IPS DF 6.9 (cell line): Measurements from ENCODE around the gene EML5.
"Not testable (repeated sequence)": the region's sequence is repeated elsewhere in the genome, so short reads cannot be mapped to it uniquely, and the experiment has no call there.

ENCODE experiments used
- DNase-seq: peaks from one replicate; pipeline ENCODE4 v3.0.0-alpha.2; 2013; ENCODE audit warnings: low read depth, low spot score
- H3K27ac ChIP-seq: one replicate; pipeline ENCODE4 v1.5.1; 2013; ENCODE audit warnings: low read length, control low read depth
- H3K27me3 ChIP-seq: 2 replicates; pipeline ENCODE4 v1.6.1; 2013; ENCODE audit warnings: mild to moderate bottlenecking, low read length; ENCODE audit not compliant: control insufficient read depth, insufficient read depth
- H3K36me3 ChIP-seq: 2 replicates; pipeline ENCODE4 v1.6.1; 2013; ENCODE audit warnings: low read length; ENCODE audit not compliant: control insufficient read depth, insufficient read depth
- H3K4me1 ChIP-seq: 2 replicates; pipeline ENCODE4 v1.6.1; 2013; ENCODE audit warnings: low read length; ENCODE audit not compliant: control insufficient read depth, insufficient read depth
- H3K4me3 ChIP-seq: 2 replicates; pipeline ENCODE4 v1.5.1; 2013; ENCODE audit warnings: mild to moderate bottlenecking, low read length
- H3K9me3 ChIP-seq: 2 replicates; pipeline ENCODE4 v1.6.1; 2013; ENCODE audit warnings: low read length, inconsistent platforms; ENCODE audit not compliant: control insufficient read depth, insufficient read depth
- WGBS: extraction: QIAGEN DNeasy Blood & Tissue Kit; methylation state at CpG from one replicate; pipeline ENCODE4 v1.1.7; 2013; ENCODE audit warnings: mixed read lengths, missing lambda C conversion rate; ENCODE audit not compliant: insufficient read length, insufficient coverage; 5-methylcytosine and 5-hydroxymethylcytosine counted together

The EML5 gene

DNA sequence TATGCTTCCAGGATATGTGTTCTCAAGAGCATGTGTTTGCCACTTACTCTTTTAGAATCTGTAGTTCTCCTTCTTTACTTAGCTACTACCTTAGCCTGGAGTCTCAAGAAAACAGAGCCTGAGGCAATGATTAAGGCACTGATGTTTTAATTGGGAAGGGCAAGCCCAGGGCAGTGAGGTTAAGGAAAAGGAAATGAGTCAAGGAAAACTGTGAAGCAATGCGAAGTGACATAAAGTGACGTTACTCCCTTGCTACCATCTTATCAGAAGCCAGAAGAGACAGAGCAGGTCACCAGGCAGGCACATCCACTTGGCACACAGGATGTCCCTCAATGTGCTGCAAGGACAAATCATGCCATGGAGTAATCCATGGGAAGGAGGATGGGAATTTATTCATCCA is 11.3 kb upstream of the EML5 start:
- Histone ChIP-seq H3K9me3 (no peaks in the 10 kb centered on the region; the same call in 1 of the 2 replicates), H3K4me3 (no peak overlapping the region), H3K27me3 (no peaks in the 10 kb centered on the region), H3K27ac (no peak overlapping the region), H3K36me3 (no peaks in the 10 kb centered on the region), H3K4me1 (no peaks in the 10 kb centered on the region)
- WGBS, result no CpG with 5 or more reads among the region's 2 CpGs
- no peak for DNase-seq

DNA sequence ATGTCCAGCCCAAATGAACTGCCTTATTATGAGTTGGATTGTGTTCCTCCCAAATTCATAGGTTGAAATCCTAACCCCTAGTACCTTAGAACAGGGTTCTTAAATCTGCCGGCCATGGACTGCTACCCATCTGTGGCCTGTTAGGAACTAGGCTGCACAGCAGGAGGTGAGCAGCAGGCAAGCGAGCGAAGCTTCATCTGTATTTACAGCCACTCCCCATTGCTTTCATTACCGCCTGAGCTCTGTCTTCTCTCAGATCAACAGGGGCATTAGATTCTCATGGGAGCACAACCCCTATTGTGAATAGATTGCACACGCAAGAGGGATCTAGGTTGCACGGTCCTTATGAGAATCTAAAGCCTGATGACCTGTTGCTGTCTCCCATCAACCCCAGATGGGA is 9.8 kb upstream of the EML5 start:
- Histone ChIP-seq H3K27ac (no peak overlapping the region), H3K4me1 (no peaks in the 10 kb centered on the region), H3K27me3 (no peaks in the 10 kb centered on the region), H3K36me3 (no peaks in the 10 kb centered on the region), H3K4me3 (no peak overlapping the region), H3K9me3 (no peaks in the 10 kb centered on the region; the same call in 1 of the 2 replicates)
- WGBS, result no CpG with 5 or more reads among the region's 6 CpGs
- no peak for DNase-seq

DNA sequence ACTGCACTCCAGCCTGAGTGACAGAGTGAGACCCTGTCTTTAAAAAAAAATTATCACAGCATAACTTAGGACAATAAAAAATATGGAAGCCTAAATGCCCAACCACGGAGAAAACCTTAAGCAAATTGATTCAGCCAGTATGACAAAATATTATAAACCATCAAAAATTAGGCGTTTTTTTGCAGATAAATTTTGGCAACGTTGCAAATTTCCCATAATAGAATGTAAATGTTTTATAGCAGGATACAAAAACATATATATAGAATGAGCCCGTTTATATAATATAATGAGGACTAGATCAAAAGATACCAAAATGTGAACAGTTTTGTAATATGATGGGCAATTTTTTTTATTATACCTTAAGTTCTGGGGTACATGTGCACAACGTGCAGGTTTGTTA is 6.8 kb upstream of the EML5 start:
- no peak overlapping the region for H3K4me3 ChIP-seq
- no peaks in the 10 kb centered on the region for H3K4me1 ChIP-seq
- no peak overlapping the region for H3K27ac ChIP-seq
- WGBS, result no CpG with 5 or more reads among the region's 5 CpGs
- no peaks in the 10 kb centered on the region for H3K36me3 ChIP-seq
- H3K27me3 ChIP-seq, result no peaks in the 10 kb centered on the region
- H3K9me3 ChIP-seq, result no peaks in the 10 kb centered on the region
- no peak for DNase-seq

GRCh38 chr14:88798156-88798555 is 5.4 kb upstream of the EML5 start:
- no peaks in the 10 kb centered on the region for H3K9me3 ChIP-seq

GRCh38 chr14:88793259-88793625 is 489 bp upstream of the EML5 start:
- no CpG with 5 or more reads among the region's 13 CpGs for WGBS
- no peak for DNase-seq
- Histone ChIP-seq H3K4me3 (peak overlapping the region; percentile 53; the same call in 1 of the 2 replicates), H3K27ac (no peak overlapping the region), H3K27me3 (peaks cover 20% of the 10 kb centered on the region), H3K36me3 (no peaks in the 10 kb centered on the region), H3K4me1 (no peaks in the 10 kb centered on the region), H3K9me3 (no peaks in the 10 kb centered on the region)

More at GRCh38 chr14:88798156-88798555, 5.4 kb upstream of the EML5 start:
- no CpG with 5 or more reads among the region's 4 CpGs for WGBS
- DNase-seq, result no peak
- no peaks in the 10 kb centered on the region for H3K4me1 ChIP-seq
- no peak overlapping the region for H3K27ac ChIP-seq
- H3K4me3 ChIP-seq, result no peak overlapping the region
- no peaks in the 10 kb centered on the region for H3K36me3 ChIP-seq
- H3K27me3 ChIP-seq, result peaks cover 2% of the 10 kb centered on the region; the same call in 1 of the 2 replicates

DNA sequence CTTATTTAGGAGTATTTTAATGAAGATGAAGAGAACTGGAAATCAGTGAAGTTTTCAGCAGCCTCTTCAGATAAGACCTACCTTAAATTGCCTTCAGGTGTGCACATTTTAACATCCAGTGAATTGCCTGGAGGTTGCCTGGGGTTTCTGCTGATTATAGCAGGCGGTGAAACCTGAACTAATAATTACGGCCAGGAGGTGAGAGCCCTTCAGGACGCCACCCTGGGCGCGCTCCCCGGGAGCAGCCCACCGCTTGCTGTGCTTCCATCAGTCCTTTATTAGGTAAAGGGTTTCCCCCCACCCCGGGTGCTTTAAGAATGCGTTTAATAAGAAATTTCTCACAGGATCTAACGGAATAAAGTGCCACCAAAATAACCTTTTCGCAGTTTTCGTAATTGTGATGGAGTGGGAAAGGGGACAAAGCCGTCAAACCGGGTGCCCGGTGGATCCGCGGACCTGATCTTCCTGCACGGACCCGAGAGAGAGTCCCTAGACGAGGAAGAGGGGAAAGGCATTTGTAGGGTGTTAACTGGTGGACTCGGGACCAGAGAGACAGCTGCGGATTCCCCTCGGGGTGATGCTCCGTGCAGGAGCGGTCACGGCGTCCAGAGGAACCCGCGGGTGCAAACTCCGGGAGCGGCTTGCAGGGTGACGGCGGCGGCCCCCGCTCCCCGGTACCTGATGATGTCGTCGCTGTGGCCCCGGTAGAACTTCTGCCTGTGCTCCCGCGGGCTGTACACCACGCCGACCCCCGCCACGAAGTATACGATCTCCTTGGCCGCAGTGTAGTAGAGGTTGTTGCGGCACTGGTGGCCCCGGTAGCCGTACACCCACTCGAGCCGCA is 902 bp downstream of the EML5 start:
- Histone ChIP-seq H3K36me3 (no peaks in the 10 kb centered on the region), H3K27ac (no peak overlapping the region), H3K4me3 (peak overlapping the region; percentile 53; the same call in 1 of the 2 replicates), H3K9me3 (no peaks in the 10 kb centered on the region), H3K27me3 (peaks cover 20% of the 10 kb centered on the region), H3K4me1 (no peaks in the 10 kb centered on the region)
- DNase-seq, result no peak
- WGBS, result no CpG with 5 or more reads among the region's 52 CpGs

- Histone ChIP-seq H3K36me3 (no peaks in the 10 kb centered on the region), H3K27ac (no peak overlapping the region), H3K4me3 (no peak overlapping the region), H3K9me3 (no peaks in the 10 kb centered on the region), H3K27me3 (peaks cover 20% of the 10 kb centered on the region), H3K4me1 (no peaks in the 10 kb centered on the region)
- no peak for DNase-seq
- no CpG with 5 or more reads among the region's 3 CpGs for WGBS
Observed at GRCh38 chr14:88791252-88791621, 1.5 kb downstream of the EML5 start.

DNA sequence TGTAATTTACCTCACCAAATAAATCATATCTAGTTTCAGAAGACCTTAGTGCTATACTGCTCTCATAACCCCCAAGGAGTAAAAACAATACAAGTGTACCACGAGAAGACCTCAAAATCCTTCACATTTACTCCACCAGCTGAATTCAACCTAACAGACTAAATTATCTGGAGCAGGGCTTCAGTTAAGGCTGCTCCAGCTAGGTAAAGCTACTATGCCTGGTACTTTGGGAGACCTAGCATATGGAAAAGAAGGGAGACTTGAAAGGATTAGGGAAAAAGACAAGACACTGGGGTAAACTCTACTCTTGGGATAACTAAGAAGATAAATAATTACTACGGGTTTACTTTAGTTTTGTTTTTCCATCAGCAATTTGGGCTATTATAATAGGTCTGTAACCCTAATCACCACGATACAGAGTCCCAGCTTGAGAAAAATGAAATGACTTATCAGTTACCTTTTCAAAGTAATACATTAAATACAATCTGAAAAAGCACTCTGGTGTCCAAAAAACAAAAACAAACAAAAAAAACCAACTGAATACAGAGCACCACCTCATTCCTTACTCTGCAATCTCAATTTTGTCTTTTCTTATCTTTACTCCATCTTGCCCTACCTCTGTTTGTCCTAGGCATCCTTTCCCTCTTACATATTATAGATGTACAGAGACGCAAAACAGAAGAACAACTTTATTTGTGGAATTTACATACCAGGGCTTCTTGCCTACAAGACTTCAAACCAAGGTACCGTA is 2.1 kb downstream of the EML5 start:
- no CpG with 5 or more reads among the region's 5 CpGs for WGBS
- H3K4me1 ChIP-seq, result no peaks in the 10 kb centered on the region
- H3K27ac ChIP-seq, result no peak overlapping the region
- DNase-seq, result no peak
- H3K4me3 ChIP-seq, result no peak overlapping the region
- H3K36me3 ChIP-seq, result no peaks in the 10 kb centered on the region
- H3K27me3 ChIP-seq, result peaks cover 20% of the 10 kb centered on the region
- no peaks in the 10 kb centered on the region for H3K9me3 ChIP-seq

DNA sequence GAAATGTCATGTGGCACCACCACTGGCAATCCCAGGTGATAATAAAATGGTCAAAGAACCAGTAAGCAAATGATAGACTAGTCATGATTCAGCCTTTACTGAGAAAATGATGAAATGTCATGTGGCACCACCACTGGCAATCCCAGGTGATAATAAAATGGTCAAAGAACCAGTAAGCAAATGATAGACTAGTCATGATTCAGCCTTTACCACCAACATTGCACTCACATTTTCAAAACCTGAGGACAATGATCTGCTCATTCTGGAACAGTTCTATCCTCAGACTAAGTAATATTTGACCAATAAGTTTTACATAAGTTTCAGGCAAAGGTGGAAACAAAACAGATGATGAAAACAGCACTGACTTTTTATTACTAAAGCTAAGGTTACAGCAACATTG is 3.2 kb downstream of the EML5 start:
- DNase-seq, H3K27ac ChIP-seq, H3K4me3 ChIP-seq, H3K9me3 ChIP-seq, H3K36me3 ChIP-seq, H3K4me1 ChIP-seq: not testable (repeated sequence)
- peaks cover 20% of the 10 kb centered on the region for H3K27me3 ChIP-seq

GRCh38 chr14:88786715-88787114 is 6.0 kb downstream of the EML5 start:
- H3K4me1 ChIP-seq, result no peaks in the 10 kb centered on the region
- no peak overlapping the region for H3K27ac ChIP-seq
- H3K9me3 ChIP-seq, result no peaks in the 10 kb centered on the region; the same call in 1 of the 2 replicates
- DNase-seq, result no peak
- no peak overlapping the region for H3K4me3 ChIP-seq
- WGBS, result no CpG with 5 or more reads among the region's 4 CpGs
- no peaks in the 10 kb centered on the region for H3K36me3 ChIP-seq
- H3K27me3 ChIP-seq, result peaks cover 13% of the 10 kb centered on the region
